Sigmoid colon (tissue), 4 donors: ENCODE measurements around the gene PTBP2.

Source experiments
- POLR2AphosphoS5 ChIP-seq, 4 donors: sonication (generic); formaldehyde crosslinking; IDR thresholded peaks; one replicate each; pipeline ENCODE4 v1.6.1; 2017; ENCODE audit warnings: antibody characterized with exemption in 4 of 4
- TF ChIP-seq, protein P1 (sequence below), 4 experiments: fragments of 450-650 bp in 3 of 4; fragments of 200-600 bp in 1 of 4; IDR thresholded peaks; one replicate each; pipeline ENCODE4 v1.5.1; 2016 to 2019; ENCODE audit warnings: antibody characterized with exemption in 4 of 4, mild to moderate bottlenecking in 3 of 4, moderate library complexity in 2 of 4

DNA sequence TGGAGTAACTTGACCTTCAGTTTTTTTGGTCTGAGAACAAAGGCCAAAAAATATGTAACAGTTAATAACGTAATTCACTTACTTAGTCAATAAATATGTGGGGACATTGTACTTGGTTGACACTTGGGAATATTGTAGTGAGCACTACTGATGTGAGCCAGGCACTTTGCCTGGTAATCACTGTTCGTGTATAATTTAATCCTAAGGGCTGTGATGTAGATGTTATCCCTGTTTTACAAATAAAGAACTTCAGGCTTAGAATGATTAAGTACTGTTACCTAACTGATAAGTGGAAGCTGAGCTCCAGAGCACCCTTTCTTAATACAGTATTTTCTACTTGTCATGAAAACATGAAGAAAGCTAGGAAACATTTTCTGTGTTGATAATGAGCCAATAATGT lies 28.0 kb downstream of the PTBP2 start:
- no peak for TF ChIP-seq POLR2AphosphoS5 (IDR thresholded peaks at IDR 0.05)
- TF ChIP-seq, protein P1, sequence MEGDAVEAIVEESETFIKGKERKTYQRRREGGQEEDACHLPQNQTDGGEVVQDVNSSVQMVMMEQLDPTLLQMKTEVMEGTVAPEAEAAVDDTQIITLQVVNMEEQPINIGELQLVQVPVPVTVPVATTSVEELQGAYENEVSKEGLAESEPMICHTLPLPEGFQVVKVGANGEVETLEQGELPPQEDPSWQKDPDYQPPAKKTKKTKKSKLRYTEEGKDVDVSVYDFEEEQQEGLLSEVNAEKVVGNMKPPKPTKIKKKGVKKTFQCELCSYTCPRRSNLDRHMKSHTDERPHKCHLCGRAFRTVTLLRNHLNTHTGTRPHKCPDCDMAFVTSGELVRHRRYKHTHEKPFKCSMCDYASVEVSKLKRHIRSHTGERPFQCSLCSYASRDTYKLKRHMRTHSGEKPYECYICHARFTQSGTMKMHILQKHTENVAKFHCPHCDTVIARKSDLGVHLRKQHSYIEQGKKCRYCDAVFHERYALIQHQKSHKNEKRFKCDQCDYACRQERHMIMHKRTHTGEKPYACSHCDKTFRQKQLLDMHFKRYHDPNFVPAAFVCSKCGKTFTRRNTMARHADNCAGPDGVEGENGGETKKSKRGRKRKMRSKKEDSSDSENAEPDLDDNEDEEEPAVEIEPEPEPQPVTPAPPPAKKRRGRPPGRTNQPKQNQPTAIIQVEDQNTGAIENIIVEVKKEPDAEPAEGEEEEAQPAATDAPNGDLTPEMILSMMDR (IDR thresholded peaks at IDR 0.05), result no peak
